ENCODE measurements around the gene KRT72.

KRT72 gene

GRCh38 chr12:52636592-52637258 is 35.5 kb upstream of the KRT72 start:
- DNase-seq (ENCODE audit: low read depth) = no peak
- H3K4me3 ChIP-seq (ENCODE audit: low read depth, low read length) = no peak overlapping the region
- TF ChIP-seq CTCF (IDR thresholded peaks at IDR 0.05; ENCODE audit: insufficient read depth, low read depth, low read length, missing control alignments) = no peak

GRCh38 chr12:52636189-52636588 is 34.9 kb upstream of the KRT72 start:
- DNase-seq (ENCODE audit: low read depth) = no peak
- TF ChIP-seq CTCF (IDR thresholded peaks at IDR 0.05; ENCODE audit: insufficient read depth, low read depth, low read length, missing control alignments) = no peak
- no peak overlapping the region for H3K4me3 ChIP-seq (ENCODE audit: low read depth, low read length)

GRCh38 chr12:52634266-52635056 is 33.2 kb upstream of the KRT72 start:
- TF ChIP-seq CTCF (IDR thresholded peaks at IDR 0.05; ENCODE audit: insufficient read depth, low read depth, low read length, missing control alignments) = no peak
- no peak overlapping the region for H3K4me3 ChIP-seq (ENCODE audit: low read depth, low read length)
- no peak for DNase-seq (ENCODE audit: low read depth)

- no peak for DNase-seq (ENCODE audit: low read depth)
- no peak overlapping the region for H3K4me3 ChIP-seq (ENCODE audit: low read depth, low read length)
- no peak for TF ChIP-seq CTCF (IDR thresholded peaks at IDR 0.05; ENCODE audit: insufficient read depth, low read depth, low read length, missing control alignments)
These were observed 32.1 kb upstream of the KRT72 start for GRCh38 chr12:52633383-52633782.

- H3K4me3 ChIP-seq (ENCODE audit: low read depth, low read length) = no peak overlapping the region
- TF ChIP-seq CTCF (IDR thresholded peaks at IDR 0.05; ENCODE audit: insufficient read depth, low read depth, low read length, missing control alignments) = no peak
- DNase-seq (ENCODE audit: low read depth) = no peak
These were observed 31.4 kb upstream of the KRT72 start for GRCh38 chr12:52632656-52633055.

- DNase-seq (ENCODE audit: low read depth) = no peak
- no peak for TF ChIP-seq CTCF (IDR thresholded peaks at IDR 0.05; ENCODE audit: insufficient read depth, low read depth, low read length, missing control alignments)
- no peak overlapping the region for H3K4me3 ChIP-seq (ENCODE audit: low read depth, low read length)
These were observed 30.6 kb upstream of the KRT72 start for GRCh38 chr12:52631676-52632459.

All from GM12865 (cell line).